CD14-positive monocyte (primary cell): ENCODE results near the gene NLRC5. TPM values are rescaled to one million over a fixed set of nuclear protein-coding genes. Genes with fewer than 3 reads are reported as not detected.

Experiments
- DNase-seq, 3 donors: peaks; one replicate each; pipeline ENCODE4 v3.0.0-alpha.2; 2011 to 2022
- H2AFZ ChIP-seq: 2 replicates; pipeline ENCODE4 v1.6.0; 2012; ENCODE audit warnings: mild to moderate bottlenecking, low read depth, low read length, inconsistent platforms; ENCODE audit not compliant: insufficient read depth, poor library complexity, severe bottlenecking
- H3K27ac ChIP-seq, 2 donors: 1 replicate in 1 of 2; 2 replicates in 1 of 2; pipeline ENCODE4 v1.5.1; 2012 to 2013; ENCODE audit warnings: low read length in 2 of 2, control low read depth in 1 of 2, inconsistent platforms in 1 of 2, low read depth in 1 of 2, mild to moderate bottlenecking in 1 of 2
- H3K27me3 ChIP-seq, 2 donors: one replicate each; pipeline versions ENCODE4 v1.6.0 to v1.6.1; 2011 to 2013; ENCODE audit warnings: low read length in 2 of 2; ENCODE audit not compliant: control insufficient read depth in 2 of 2, insufficient read depth in 2 of 2
- H3K36me3 ChIP-seq, 2 donors: replicated peaks in 1 of 2; 1 replicate in 1 of 2; 2 replicates in 1 of 2; pipeline versions ENCODE4 v1.5.1 to v1.6.1; 2012 to 2013; ENCODE audit warnings: low read length in 2 of 2, control low read depth in 1 of 2, inconsistent platforms in 1 of 2, mild to moderate bottlenecking in 1 of 2; ENCODE audit not compliant: insufficient read depth in 2 of 2, control insufficient read depth in 1 of 2
- H3K4me1 ChIP-seq, 2 donors: 1 replicate in 1 of 2; 2 replicates in 1 of 2; pipeline versions ENCODE4 v1.5.1 to v1.6.1; 2012 to 2013; ENCODE audit warnings: low read length in 2 of 2, control low read depth in 1 of 2, inconsistent platforms in 1 of 2, mild to moderate bottlenecking in 1 of 2, moderate library complexity in 1 of 2; ENCODE audit not compliant: insufficient read depth in 2 of 2, control insufficient read depth in 1 of 2
- H3K4me2 ChIP-seq: replicated peaks from 2 replicates; pipeline ENCODE3; 2012; ENCODE audit warnings: low read length, moderate library complexity, mild to moderate bottlenecking; ENCODE audit not compliant: poor library complexity, severe bottlenecking; ENCODE audit errors: extremely low read depth
- H3K4me3 ChIP-seq, 3 experiments: fragments of 200-600 bp in 1 of 3; sonication (generic) in 1 of 3; replicated peaks in 1 of 3; 1 replicate in 2 of 3; 2 replicates in 1 of 3; pipeline ENCODE4 v1.5.1; 2011 to 2013; ENCODE audit warnings: low read length in 3 of 3, mild to moderate bottlenecking in 3 of 3, control low read depth in 2 of 3, low read depth in 2 of 3, inconsistent platforms in 1 of 3, moderate library complexity in 1 of 3
- H3K79me2 ChIP-seq: 2 replicates; pipeline ENCODE4 v1.6.0; 2012; ENCODE audit warnings: mild to moderate bottlenecking, control low read depth, inconsistent platforms, low read length, moderate library complexity; ENCODE audit not compliant: insufficient read depth
- H3K9ac ChIP-seq: 2 replicates; pipeline ENCODE4 v1.6.0; 2017; ENCODE audit warnings: low read length, mild to moderate bottlenecking; ENCODE audit not compliant: insufficient read depth, poor library complexity, severe bottlenecking
- H3K9me3 ChIP-seq, 2 donors: replicated peaks in 1 of 2; 1 replicate in 1 of 2; 2 replicates in 1 of 2; pipeline versions ENCODE4 v1.5.1 to v1.6.1; 2012 to 2013; ENCODE audit warnings: low read length in 2 of 2, control low read depth in 1 of 2; ENCODE audit not compliant: control insufficient read depth in 1 of 2, insufficient read depth in 1 of 2
- H4K20me1 ChIP-seq: 2 replicates; pipeline ENCODE4 v1.6.0; 2012; ENCODE audit warnings: mild to moderate bottlenecking, low read length, control low read depth, moderate library complexity; ENCODE audit not compliant: insufficient read depth
- H3K27ac Mint-ChIP-seq, 7 donors: one replicate each; pipeline ENCODE4 v1.8.0; 2020; ENCODE audit warnings: mild to moderate bottlenecking in 7 of 7, mixed read lengths in 7 of 7, moderate library complexity in 6 of 7, inconsistent platforms in 2 of 7
- H3K27me3 Mint-ChIP-seq, 3 donors: one replicate each; pipeline ENCODE4 v1.8.0; 2021 to 2022; ENCODE audit warnings: low read depth in 3 of 3, mild to moderate bottlenecking in 3 of 3, mixed read lengths in 3 of 3, moderate library complexity in 3 of 3, inconsistent platforms in 1 of 3
- H3K36me3 Mint-ChIP-seq, 2 donors: one replicate each; pipeline ENCODE4 v1.8.0; 2020; ENCODE audit warnings: mixed read lengths in 2 of 2, inconsistent platforms in 1 of 2, mild to moderate bottlenecking in 1 of 2
- H3K4me1 Mint-ChIP-seq: one replicate; pipeline ENCODE4 v1.8.0; 2020; ENCODE audit warnings: mild to moderate bottlenecking, mixed read lengths
- H3K4me3 Mint-ChIP-seq, 2 donors: one replicate each; pipeline ENCODE4 v1.8.0; 2020; ENCODE audit warnings: mild to moderate bottlenecking in 2 of 2, mixed read lengths in 2 of 2, moderate library complexity in 1 of 2
- H3K9me3 Mint-ChIP-seq, 7 donors: one replicate each; pipeline ENCODE4 v1.8.0; 2020 to 2022; ENCODE audit warnings: mixed read lengths in 7 of 7, mild to moderate bottlenecking in 6 of 7, moderate library complexity in 6 of 7, inconsistent platforms in 2 of 7
- CTCF ChIP-seq: fragments of 200-600 bp; IDR thresholded peaks from one replicate; pipeline ENCODE4 v1.8.0; 2022; ENCODE audit warnings: antibody characterized with exemption, mild to moderate bottlenecking
- WGBS: methylation state at CpG from one replicate; pipeline ENCODE4 v1.1.5; 2013; ENCODE audit warnings: missing lambda C conversion rate; ENCODE audit not compliant: insufficient coverage; 5-methylcytosine and 5-hydroxymethylcytosine counted together
- intact Hi-C, 2 donors: fragments of 100-400 bp; cut with micrococcal nuclease; formaldehyde crosslinking; loops; one replicate each; pipeline versions ENCODE4 v1.15.0 to v1.15.1; 2023
- polyA plus RNA-seq, 3 donors: library from polyadenylated mRNA; depleted of rRNA in 1 of 3; unstranded in 2 of 3; stranded (reverse) in 1 of 3; fragments of 300-500 nt in 2 of 3; fragments of >200 nt in 1 of 3; fragmentation: Illumina TruSeq in 2 of 3; gene quantifications; 1 replicate in 2 of 3; 2 replicates in 1 of 3; pipeline ENCODE4 v1.2.3, GENCODE V29; 2012 to 2021

Gene NLRC5
- polyA plus RNA-seq, 3 donors = 10.3 to 171 (median 21.6) TPM

GRCh38 chr16:56945847-56946527 is 43.4 kb upstream of the NLRC5 start:
- no peaks in the 10 kb centered on the region for H3K9me3 Mint-ChIP-seq
- intact Hi-C loops = no loop called here
- Histone ChIP-seq H3K4me2 (no peak overlapping the region), H3K36me3 (peaks cover 51 to 68% of the 10 kb centered on the region in 2 donors), H4K20me1 (peaks cover 80% of the 10 kb centered on the region), H3K4me1 (peaks cover 10 to 11% of the 10 kb centered on the region in 2 donors), H3K79me2 (peaks cover 8% of the 10 kb centered on the region), H3K27me3 (no peaks in the 10 kb centered on the region), H3K9me3 (no peaks in the 10 kb centered on the region), H3K9ac (no peak overlapping the region), H3K27ac (no peak overlapping the region), H2AFZ (no peak overlapping the region), H3K4me3 (no peak overlapping the region)
- H3K4me1 Mint-ChIP-seq = peaks cover 16% of the 10 kb centered on the region
- H3K27ac Mint-ChIP-seq = peak overlapping the region in 2 of 7 donors; percentile 19 to 79
- no peak for TF ChIP-seq CTCF
- WGBS = no CpG with 5 or more reads among the region's 12 CpGs
- H3K4me3 Mint-ChIP-seq = no peak overlapping the region
- H3K36me3 Mint-ChIP-seq = peaks cover 53 to 68% of the 10 kb centered on the region in 2 donors
- peaks cover 0 to 6% (median 0%) of the 10 kb centered on the region in 3 donors for H3K27me3 Mint-ChIP-seq
- no peak for DNase-seq

GRCh38 chr16:56946767-56947603 is 42.4 kb upstream of the NLRC5 start:
- peak overlapping the region in 6 of 7 donors; percentile 33 to 86 (median 69) for H3K27ac Mint-ChIP-seq
- no peaks in the 10 kb centered on the region for H3K9me3 ChIP-seq
- H3K4me1 ChIP-seq = peaks cover 20 to 21% of the 10 kb centered on the region in 2 donors
- peak overlapping the region in 1 of 2 donors; percentile 15 for H3K27ac ChIP-seq
- H3K9me3 Mint-ChIP-seq = no peaks in the 10 kb centered on the region
- TF ChIP-seq CTCF = no peak
- intact Hi-C loops = no loop called here
- no peak overlapping the region for H3K4me3 ChIP-seq
- H2AFZ ChIP-seq = no peak overlapping the region
- H3K9ac ChIP-seq = no peak overlapping the region
- H3K4me3 Mint-ChIP-seq = no peak overlapping the region
- H3K36me3 ChIP-seq = peaks cover 41 to 58% of the 10 kb centered on the region in 2 donors
- WGBS = 84% methylated on average over 4 of the region's 10 CpGs
- peaks cover 26% of the 10 kb centered on the region for H3K4me1 Mint-ChIP-seq
- DNase-seq = no peak
- H4K20me1 ChIP-seq = peaks cover 70% of the 10 kb centered on the region
- H3K79me2 ChIP-seq = peaks cover 4% of the 10 kb centered on the region
- H3K27me3 ChIP-seq = no peaks in the 10 kb centered on the region
- no peak overlapping the region for H3K4me2 ChIP-seq
- peaks cover 0 to 5% (median 2%) of the 10 kb centered on the region in 3 donors for H3K27me3 Mint-ChIP-seq
- peaks cover 45 to 59% of the 10 kb centered on the region in 2 donors for H3K36me3 Mint-ChIP-seq
